DND-41 (cell line): Measurements from ENCODE around the gene FADS2.

Experiments
- EZH2 ChIP-seq: IDR thresholded peaks from 3 replicates; pipeline ENCODE4 v1.6.1; 2012; ENCODE audit warnings: borderline replicate concordance, low read depth, mild to moderate bottlenecking, moderate library complexity, low read length, inconsistent platforms; ENCODE audit not compliant: severe bottlenecking
- TF ChIP-seq, protein P1 (sequence below): IDR thresholded peaks from 2 replicates; pipeline ENCODE4 v1.5.1; 2012; ENCODE audit warnings: borderline replicate concordance, low read length, moderate library complexity, mild to moderate bottlenecking; ENCODE audit not compliant: poor library complexity, severe bottlenecking; ENCODE audit errors: extremely low read depth

DNA sequence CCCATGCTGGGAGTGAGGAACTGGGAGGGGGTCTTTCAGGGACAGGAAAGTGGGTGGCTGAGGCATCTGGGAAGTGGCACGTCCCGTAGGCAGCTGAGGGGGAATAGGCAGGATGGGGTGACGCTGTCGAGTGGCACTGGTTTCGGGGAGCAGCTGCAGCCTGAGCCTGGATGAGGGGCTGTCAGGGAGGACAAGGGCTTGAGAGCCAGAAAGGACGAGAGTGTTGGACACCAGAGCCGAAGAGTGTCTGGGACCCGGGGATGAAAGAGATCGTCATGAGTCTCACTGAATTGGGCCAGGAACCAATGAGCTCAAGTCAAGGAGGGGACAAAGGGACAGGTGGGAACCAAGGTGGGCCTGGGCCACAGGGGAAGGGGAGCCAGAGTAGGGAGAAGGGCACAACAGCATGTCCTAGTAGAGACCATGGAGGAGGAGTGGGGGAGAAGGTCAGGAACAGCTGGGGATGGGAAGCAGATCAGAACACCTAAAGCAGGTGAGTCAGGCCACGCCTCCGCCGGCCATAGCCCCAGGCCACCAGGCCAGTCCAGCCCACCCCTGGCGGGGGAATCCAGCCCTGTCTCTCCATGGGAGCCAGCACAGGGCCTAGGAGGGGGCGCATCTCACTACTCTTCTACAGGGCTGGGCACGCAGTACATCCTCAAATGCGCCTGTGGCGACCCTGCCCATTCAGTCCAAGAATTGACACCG is 85.0 kb downstream of the FADS2 start:
- TF ChIP-seq, protein P1, sequence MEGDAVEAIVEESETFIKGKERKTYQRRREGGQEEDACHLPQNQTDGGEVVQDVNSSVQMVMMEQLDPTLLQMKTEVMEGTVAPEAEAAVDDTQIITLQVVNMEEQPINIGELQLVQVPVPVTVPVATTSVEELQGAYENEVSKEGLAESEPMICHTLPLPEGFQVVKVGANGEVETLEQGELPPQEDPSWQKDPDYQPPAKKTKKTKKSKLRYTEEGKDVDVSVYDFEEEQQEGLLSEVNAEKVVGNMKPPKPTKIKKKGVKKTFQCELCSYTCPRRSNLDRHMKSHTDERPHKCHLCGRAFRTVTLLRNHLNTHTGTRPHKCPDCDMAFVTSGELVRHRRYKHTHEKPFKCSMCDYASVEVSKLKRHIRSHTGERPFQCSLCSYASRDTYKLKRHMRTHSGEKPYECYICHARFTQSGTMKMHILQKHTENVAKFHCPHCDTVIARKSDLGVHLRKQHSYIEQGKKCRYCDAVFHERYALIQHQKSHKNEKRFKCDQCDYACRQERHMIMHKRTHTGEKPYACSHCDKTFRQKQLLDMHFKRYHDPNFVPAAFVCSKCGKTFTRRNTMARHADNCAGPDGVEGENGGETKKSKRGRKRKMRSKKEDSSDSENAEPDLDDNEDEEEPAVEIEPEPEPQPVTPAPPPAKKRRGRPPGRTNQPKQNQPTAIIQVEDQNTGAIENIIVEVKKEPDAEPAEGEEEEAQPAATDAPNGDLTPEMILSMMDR = no peak
- no peak for TF ChIP-seq EZH2
